RKO (cell line): ENCODE measurements around the gene MYH11.
"Not testable (repeated sequence)": the region's sequence is repeated elsewhere in the genome, so short reads cannot be mapped to it uniquely, and the experiment has no call there.

Experiments
- DNase-seq: peaks from one replicate; pipeline ENCODE4 v3.0.0-alpha.2; 2016; ENCODE audit warnings: low spot score

Gene MYH11

DNA sequence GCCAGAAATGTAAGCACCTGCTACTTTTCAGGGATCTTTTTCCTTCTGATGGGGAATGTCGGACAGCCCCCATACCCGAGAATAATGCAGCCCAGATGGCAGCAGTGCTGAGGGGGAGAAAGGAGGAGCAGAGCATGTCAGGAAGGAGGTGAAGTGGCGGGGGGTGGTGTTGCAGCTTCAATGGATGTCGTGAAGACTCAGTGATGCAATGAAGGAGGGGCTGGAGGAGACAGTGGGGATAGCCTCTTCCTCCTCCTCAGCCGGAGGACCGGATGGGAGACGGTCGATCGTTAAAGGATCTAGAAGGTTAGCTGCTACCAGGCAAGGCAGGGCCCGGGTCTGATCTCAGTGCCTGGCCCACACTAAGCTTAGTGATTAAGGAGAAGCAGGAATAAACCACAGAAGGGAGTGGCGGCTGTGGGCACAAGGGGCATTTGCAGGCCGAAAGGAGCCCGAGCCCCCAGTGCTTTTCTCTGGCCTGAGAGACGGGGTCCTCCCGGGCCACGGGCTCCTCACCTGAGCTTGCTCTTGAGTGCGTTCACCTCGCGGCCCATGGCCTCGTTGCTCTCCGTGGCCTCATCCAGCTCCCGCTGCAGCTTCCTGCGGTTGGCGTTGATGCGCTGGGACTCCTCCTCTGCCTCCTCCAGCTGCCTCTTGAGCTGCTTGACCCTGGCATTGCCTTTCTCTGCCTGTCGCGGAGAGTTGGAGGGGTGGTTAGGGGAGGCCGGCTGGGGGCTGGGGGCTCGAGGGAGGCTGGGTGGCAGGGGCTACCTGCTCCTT lies 142.2 kb downstream of the MYH11 start:
- no peak for DNase-seq

DNA sequence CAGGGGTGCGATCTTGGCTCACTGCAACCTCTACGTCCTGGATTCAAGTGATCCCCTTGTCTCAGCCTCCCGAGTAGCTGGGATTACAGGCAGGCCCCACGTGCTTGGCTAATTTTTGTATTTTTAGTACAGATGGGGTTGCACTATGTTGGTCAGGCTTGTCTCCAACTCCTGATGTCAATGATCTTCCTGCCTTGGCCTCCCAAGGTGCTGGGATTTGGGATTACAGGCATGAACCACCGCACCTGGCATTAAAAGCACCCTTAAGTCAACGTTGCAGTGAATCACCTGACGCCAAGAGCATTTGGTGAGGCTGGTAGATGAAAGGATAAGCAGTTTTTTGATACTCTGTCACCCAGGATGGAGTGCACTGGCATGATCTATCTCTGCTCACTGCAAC lies 147.8 kb downstream of the MYH11 start:
- no peak for DNase-seq

- no peak for DNase-seq
These were observed 148.7 kb downstream of the MYH11 start for GRCh38 chr16:15708096-15708495.

- no peak for DNase-seq
These were observed 149.5 kb downstream of the MYH11 start for GRCh38 chr16:15707332-15707731.

- no peak for DNase-seq
These were observed 151.7 kb downstream of the MYH11 start for GRCh38 chr16:15705064-15705565.

DNA sequence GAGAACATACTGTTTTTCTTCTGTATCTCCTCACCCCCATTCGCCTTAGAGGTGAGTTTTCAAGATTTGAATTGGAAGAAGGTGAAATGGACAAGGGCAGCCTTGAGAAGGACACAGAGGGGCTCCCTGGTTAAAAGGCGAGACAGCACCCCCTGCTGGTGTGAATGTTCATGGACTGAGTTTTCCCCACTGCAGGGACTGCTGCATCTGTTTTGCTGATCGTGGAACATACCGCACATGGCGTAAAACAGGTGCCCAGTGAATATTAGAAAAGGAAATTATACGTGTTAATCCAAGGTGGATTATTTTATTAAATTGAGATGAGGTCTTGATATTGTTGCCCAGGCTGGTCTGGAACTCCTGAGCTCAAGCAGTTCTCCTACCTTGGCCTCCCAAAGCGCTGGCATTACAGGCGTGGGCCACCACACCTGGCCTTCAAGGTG lies 152.3 kb downstream of the MYH11 start:
- DNase-seq = peak; percentile 33

GRCh38 chr16:15703029-15703736 lies 153.6 kb downstream of the MYH11 start:
- no peak for DNase-seq

DNA sequence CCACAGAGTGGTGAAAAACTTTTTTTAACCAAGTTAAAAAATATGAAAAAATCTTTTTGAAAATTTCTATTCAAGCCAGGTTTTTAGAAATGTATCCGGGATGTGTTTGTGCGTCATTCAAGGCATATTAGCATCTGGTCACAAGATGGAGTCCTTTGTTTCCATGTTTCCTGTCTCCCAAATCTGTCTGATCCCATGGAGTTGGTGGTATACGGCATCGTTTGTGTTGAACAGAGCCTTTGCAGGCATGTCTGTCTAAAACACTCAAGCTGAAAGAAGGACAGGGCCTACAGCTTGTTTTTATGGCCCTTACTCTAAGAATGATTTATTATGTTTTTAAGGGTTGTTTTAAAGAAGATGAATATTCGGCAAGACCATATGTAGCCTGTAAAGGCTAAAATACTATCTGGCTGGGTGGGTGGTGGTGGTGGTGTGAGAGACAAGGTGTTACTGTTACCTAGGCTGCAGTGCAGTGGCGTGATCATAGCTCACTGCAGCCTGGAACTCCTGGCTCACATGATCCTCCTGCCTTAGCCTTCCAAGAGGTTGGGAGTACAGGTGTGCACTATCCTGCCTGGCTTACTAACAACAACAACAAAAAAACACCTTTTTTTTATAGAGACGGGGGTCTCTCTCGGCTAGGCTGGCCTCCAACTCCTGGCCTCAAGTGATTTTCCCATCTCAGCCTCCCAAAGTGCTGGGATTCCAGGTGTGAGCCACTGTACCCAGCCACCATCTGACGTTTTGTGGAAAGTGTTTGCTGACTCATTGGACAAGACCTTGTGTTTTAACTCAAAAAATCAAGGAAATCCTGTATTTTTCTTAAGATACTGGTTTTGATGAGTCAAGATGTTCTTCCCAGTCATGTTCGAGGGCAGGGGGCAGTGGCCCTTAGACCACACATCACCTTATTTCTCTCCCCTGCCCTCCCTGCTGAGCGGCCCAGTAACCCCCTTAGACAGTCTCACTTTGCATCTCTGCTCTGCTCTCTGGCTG lies 154.6 kb downstream of the MYH11 start:
- DNase-seq = no peak

GRCh38 chr16:15701367-15701766 lies 155.5 kb downstream of the MYH11 start:
- no peak for DNase-seq

DNA sequence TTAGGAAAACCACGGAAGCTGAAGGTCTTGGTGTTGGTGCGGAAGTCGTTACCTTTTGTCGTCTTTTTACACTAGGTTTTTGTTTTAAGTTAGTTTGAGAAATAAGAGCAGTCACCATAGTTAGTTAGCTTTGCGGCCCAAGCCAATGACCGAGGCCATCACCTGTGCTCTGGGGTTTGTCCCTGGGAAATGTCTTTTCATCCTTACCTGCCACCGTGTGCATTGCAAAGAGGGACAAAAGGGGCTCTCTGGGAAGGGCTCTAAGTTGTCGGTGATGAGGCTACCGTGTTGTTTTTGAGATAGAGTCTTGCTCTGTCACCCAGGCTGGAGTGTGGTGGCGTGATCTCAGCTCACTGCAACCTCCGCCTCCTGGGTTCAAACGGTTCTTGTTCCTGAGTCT lies 157.0 kb downstream of the MYH11 start:
- DNase-seq = no peak

- no peak for DNase-seq
These were observed 162.3 kb downstream of the MYH11 start for GRCh38 chr16:15694499-15694898.

DNA sequence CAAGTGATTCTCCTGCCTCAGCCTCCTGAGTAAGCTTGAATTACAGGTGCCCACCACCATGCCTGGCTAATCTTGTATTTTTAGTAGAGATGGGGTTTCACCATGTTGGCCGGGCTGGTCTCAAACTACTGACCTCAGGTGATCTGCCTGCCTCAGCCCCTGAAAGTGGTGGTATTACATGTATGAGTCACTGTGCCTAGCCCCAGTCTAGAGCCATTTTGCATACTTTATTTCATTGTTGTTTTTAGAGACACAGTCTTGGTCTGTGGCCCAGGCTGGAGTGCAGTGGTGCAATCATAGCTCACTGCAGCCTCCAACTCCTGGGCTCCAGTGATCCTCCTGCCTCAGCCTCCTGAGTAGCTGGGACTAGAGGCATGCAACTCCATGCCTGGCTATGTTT lies 164.3 kb downstream of the MYH11 start:
- DNase-seq = not testable (repeated sequence)

- DNase-seq = no peak
These were observed 165.8 kb downstream of the MYH11 start for GRCh38 chr16:15691046-15691445.

DNA sequence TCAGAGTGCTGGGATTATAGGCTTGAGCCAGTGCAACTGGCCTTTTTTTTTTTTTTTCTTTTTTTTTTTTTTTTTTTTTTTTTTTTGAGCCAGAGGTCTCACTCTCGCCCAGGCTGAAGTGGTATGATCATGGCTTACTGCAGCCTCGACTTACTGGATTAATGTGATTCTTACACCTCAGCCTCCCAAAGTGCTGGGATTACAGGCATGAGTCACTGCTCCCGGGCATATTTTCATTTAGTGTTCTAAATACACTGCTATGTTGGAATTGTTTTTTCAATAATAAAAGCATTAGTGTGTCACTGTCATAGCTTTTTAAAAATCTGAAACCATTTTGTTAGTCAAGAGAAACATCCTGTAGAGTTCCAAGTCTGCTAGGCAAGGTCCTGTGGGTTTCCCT lies 166.5 kb downstream of the MYH11 start:
- no peak for DNase-seq

- no peak for DNase-seq
These were observed 167.5 kb downstream of the MYH11 start for GRCh38 chr16:15689290-15689689.

- DNase-seq = no peak
These were observed 170.5 kb downstream of the MYH11 start for GRCh38 chr16:15686287-15686686.

GRCh38 chr16:15682105-15682570 lies 174.7 kb downstream of the MYH11 start:
- peak; percentile 85 for DNase-seq

DNA sequence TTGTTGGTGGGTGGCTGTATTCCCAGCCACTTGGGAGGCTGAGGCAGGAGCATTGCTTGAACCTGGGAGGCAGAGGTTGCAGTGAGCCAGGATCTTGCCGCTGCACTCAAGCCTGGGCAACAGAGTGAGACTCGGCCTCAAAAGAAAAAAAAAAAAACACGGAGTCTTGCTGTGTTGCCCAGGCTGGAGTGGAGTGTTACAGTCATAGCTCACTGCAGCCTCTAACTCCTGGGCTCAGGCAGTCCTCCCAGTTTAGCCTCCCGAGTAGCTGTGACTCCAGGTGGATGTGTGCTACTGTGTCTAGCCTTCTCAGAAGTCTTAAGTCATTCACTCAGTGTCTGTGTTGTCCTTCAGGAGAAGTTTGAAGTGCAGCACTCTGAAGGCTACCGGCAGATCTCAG lies 179.4 kb downstream of the MYH11 start:
- no peak for DNase-seq

- no peak for DNase-seq
These were observed 180.3 kb downstream of the MYH11 start for GRCh38 chr16:15676506-15676905.

GRCh38 chr16:15674571-15674970 lies 182.3 kb downstream of the MYH11 start:
- no peak for DNase-seq

- no peak for DNase-seq
These were observed 184.2 kb downstream of the MYH11 start for GRCh38 chr16:15672514-15673167.
